Measurements from ENCODE around the gene FGF14.

The FGF14 gene

GRCh38 chr13:101811881-101812280 is 590.0 kb downstream of the FGF14 start:
- no peak overlapping the region for H3K4me3 ChIP-seq (ENCODE audit: low read depth, low read length)
- no peak overlapping the region for H3K27ac ChIP-seq (ENCODE audit: extremely low read depth, low read depth, low read length)
- POLR2A ChIA-PET = no interaction called here
- no peaks in the 10 kb centered on the region for H3K9me3 ChIP-seq (ENCODE audit: control insufficient read depth, insufficient read depth, low read depth, low read length)
- no peaks in the 10 kb centered on the region for H3K4me1 ChIP-seq (ENCODE audit: control insufficient read depth, insufficient read depth, low read length)
- TF ChIP-seq ZNF24 (tag by site-specific recombination; IDR thresholded peaks at IDR 0.05) (no peak), KLF8 (tag by site-specific recombination; IDR thresholded peaks at IDR 0.05) (no peak), ZNF112 (tag by site-specific recombination; IDR thresholded peaks at IDR 0.05) (no peak)
- no peaks in the 10 kb centered on the region for H3K36me3 ChIP-seq (ENCODE audit: control insufficient read depth in 2 of 2, insufficient read depth in 1 of 2, low read length in 2 of 2)
- CTCF ChIA-PET = no interaction called here

GRCh38 chr13:101811284-101811839 is 590.5 kb downstream of the FGF14 start:
- no peak for TF ChIP-seq ZNF391 (tag by site-specific recombination; IDR thresholded peaks at IDR 0.05; ENCODE audit: borderline replicate concordance, low read depth)
- no peak for TF ChIP-seq ZIC2 (tag by site-specific recombination; IDR thresholded peaks at IDR 0.05)
- no peak for TF ChIP-seq SETDB1 (IDR thresholded peaks at IDR 0.05; ENCODE audit: insufficient read length, low read length)
- no peak for TF ChIP-seq ZNF510 (tag by site-specific recombination; IDR thresholded peaks at IDR 0.05; ENCODE audit: insufficient replicate concordance)
- no peak for TF ChIP-seq ZSCAN18 (tag by site-specific recombination; IDR thresholded peaks at IDR 0.05)
- no peak for TF ChIP-seq ZNF664 (tag by site-specific recombination; IDR thresholded peaks at IDR 0.05)
- ChIA-PET POLR2A (no interaction called here), CTCF (no interaction called here)

GRCh38 chr13:101799196-101799595 is 602.7 kb downstream of the FGF14 start:
- no peaks in the 10 kb centered on the region for H3K9me3 ChIP-seq (ENCODE audit: control insufficient read depth, insufficient read depth, low read depth, low read length)
- H3K4me3 ChIP-seq (ENCODE audit: low read depth, low read length) = no peak overlapping the region
- POLR2A ChIA-PET = no interaction called here
- no peaks in the 10 kb centered on the region for H3K36me3 ChIP-seq (ENCODE audit: control insufficient read depth in 2 of 2, insufficient read depth in 1 of 2, low read length in 2 of 2)
- TF ChIP-seq ZNF248 (tag by site-specific recombination; IDR thresholded peaks at IDR 0.05) (no peak), ZNF580 (tag by site-specific recombination; IDR thresholded peaks at IDR 0.05) (no peak), YY2 (tag by site-specific recombination; IDR thresholded peaks at IDR 0.05) (no peak), ZNF324 (tag by site-specific recombination; IDR thresholded peaks at IDR 0.05) (no peak), CTCF (tag by site-specific recombination; IDR thresholded peaks at IDR 0.05) (no peak), TRIM28 (IDR thresholded peaks at IDR 0.05; ENCODE audit: borderline replicate concordance, low read length) (no peak), ZBTB17 (tag by site-specific recombination; IDR thresholded peaks at IDR 0.05) (no peak), ZBTB1 (tag by site-specific recombination; IDR thresholded peaks at IDR 0.05) (no peak), ZNF433 (tag by site-specific recombination; IDR thresholded peaks at IDR 0.05; ENCODE audit: low read depth) (no peak), ZNF155 (tag by site-specific recombination; IDR thresholded peaks at IDR 0.05) (no peak), ZNF558 (tag by site-specific recombination; IDR thresholded peaks at IDR 0.05) (no peak), ZNF549 (tag by site-specific recombination; IDR thresholded peaks at IDR 0.05) (no peak), ZNF600 (tag by site-specific recombination; IDR thresholded peaks at IDR 0.05) (no peak), ZFP3 (tag by site-specific recombination; IDR thresholded peaks at IDR 0.05; ENCODE audit: low read depth) (no peak), ZSCAN18 (tag by site-specific recombination; IDR thresholded peaks at IDR 0.05) (no peak), ZSCAN30 (tag by site-specific recombination; IDR thresholded peaks at IDR 0.05) (no peak)
- H3K27ac ChIP-seq (ENCODE audit: extremely low read depth, low read depth, low read length) = no peak overlapping the region
- CTCF ChIA-PET = interaction anchor here (1.0 kb wide), 1 partner anchor 757 kb away, joined by 4 read pairs; no protein-coding TSS in a partner anchor
- H3K4me1 ChIP-seq (ENCODE audit: control insufficient read depth, insufficient read depth, low read length) = no peaks in the 10 kb centered on the region

More at GRCh38 chr13:101811284-101811839, 590.5 kb downstream of the FGF14 start:
- Histone ChIP-seq H3K4me1 (ENCODE audit: control insufficient read depth, insufficient read depth, low read length) (no peaks in the 10 kb centered on the region), H3K9me3 (ENCODE audit: control insufficient read depth, insufficient read depth, low read depth, low read length) (no peaks in the 10 kb centered on the region), H3K4me3 (ENCODE audit: low read depth, low read length) (no peak overlapping the region), H3K36me3 (ENCODE audit: control insufficient read depth in 2 of 2, insufficient read depth in 1 of 2, low read length in 2 of 2) (no peaks in the 10 kb centered on the region), H3K27ac (ENCODE audit: extremely low read depth, low read depth, low read length) (no peak overlapping the region)
